Right lobe of liver (tissue), 4 donors: Measurements from ENCODE around the gene PCDHGA6.

ENCODE experiments used
- CTCF ChIP-seq, 4 donors: fragments of 200-600 bp in 3 of 4; fragments of 450-650 bp in 1 of 4; IDR thresholded peaks; one replicate each; pipeline versions ENCODE4 v1.5.1 to v1.8.0; 2016 to 2022; ENCODE audit warnings: antibody characterized with exemption in 4 of 4, mild to moderate bottlenecking in 2 of 4
- POLR2A ChIP-seq: fragments of 450-650 bp; IDR thresholded peaks from one replicate; pipeline ENCODE4 v1.6.1; 2017; ENCODE audit warnings: antibody characterized with exemption, mild to moderate bottlenecking
- donor health status: DM: no; HTN: no; CAD: no.
- donor health status: DM: no; HTN: no; CAD: no.
- donor health status: DM: no; HTN: yes; CAD: no.

DNA sequence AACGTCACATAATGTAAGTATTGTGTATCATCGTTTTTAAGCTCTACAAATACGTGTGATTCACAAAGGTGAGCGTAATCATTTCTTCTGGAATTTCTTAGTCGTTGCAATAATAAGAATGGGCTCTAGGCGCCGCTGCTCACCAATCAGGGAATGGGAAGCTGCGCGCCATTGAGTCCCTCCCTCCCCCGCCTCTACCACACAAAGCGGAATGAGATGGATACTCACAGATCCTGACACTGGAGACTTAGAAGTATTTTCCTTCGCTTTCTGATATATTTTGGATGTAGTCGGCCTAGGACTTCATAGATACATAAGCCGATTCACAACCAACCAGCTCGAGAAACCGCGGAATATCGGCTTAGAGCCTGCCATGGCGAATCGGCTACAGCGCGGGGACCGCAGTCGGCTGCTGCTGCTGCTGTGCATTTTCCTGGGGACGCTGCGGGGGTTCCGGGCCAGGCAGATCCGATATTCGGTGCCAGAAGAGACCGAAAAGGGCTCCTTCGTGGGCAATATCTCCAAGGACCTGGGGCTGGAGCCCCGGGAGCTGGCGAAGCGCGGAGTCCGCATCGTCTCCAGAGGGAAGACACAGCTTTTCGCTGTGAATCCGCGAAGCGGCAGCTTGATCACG is 47.3 kb downstream of the PCDHGA6 start, which contains the start of gene PCDHGA11:
- TF ChIP-seq CTCF (IDR thresholded peaks at IDR 0.05) (peak; percentile 17 to 38 (median 26)), POLR2A (no peak)
